ENCODE data around the gene DOCK6. TPM values are rescaled to one million over a fixed set of nuclear protein-coding genes. Genes with fewer than 3 reads are reported as not detected.

Gene DOCK6
- total RNA-seq, 2 donors from 2014 or later, result 77.1 to 89.2 TPM

GRCh38 chr19:11246941-11247340 lies 15.4 kb downstream of the DOCK6 start:
- intact Hi-C loops (cut with DNase I), result no loop called here
- Histone ChIP-seq H3K9me3 (no peaks in the 10 kb centered on the region), H3K4me1 (peaks cover 6% of the 10 kb centered on the region), H3K4me3 (no peak overlapping the region), H3K27me3 (no peaks in the 10 kb centered on the region), H3K27ac (no peak overlapping the region), H3K36me3 (replicated peaks in 1 of 2; ENCODE audit: insufficient read depth in 1 of 2, low read depth in 2 of 2) (peaks cover 0 to 7% of the 10 kb centered on the region in 2 donors)
- no peak for DNase-seq
- no peak for TF ChIP-seq CTCF (IDR thresholded peaks at IDR 0.05)
- TF ChIP-seq POLR2A (IDR thresholded peaks at IDR 0.05), result no peak
- 88 to 93% methylated on average over 10 of the region's 11 CpGs for whole genome bisulfite sequencing, 2 donors
- no peak for ATAC-seq

GRCh38 chr19:11244846-11245589 lies 17.3 kb downstream of the DOCK6 start:
- no peaks in the 10 kb centered on the region for H3K27me3 ChIP-seq
- intact Hi-C loops (cut with DNase I), result no loop called here
- 96 to 98% methylated on average over 5 of the region's 5 CpGs for WGBS, 2 donors
- H3K4me1 ChIP-seq, result peaks cover 6% of the 10 kb centered on the region
- no peak for TF ChIP-seq POLR2A (IDR thresholded peaks at IDR 0.05)
- TF ChIP-seq CTCF (IDR thresholded peaks at IDR 0.05), result no peak
- peaks cover 0 to 6% of the 10 kb centered on the region in 2 donors for H3K36me3 ChIP-seq (replicated peaks in 1 of 2; ENCODE audit: insufficient read depth in 1 of 2, low read depth in 2 of 2)
- no peaks in the 10 kb centered on the region for H3K9me3 ChIP-seq
- no peak overlapping the region for H3K4me3 ChIP-seq
- H3K27ac ChIP-seq, result no peak overlapping the region
- DNase-seq, result no peak
- ATAC-seq, result no peak

- no peaks in the 10 kb centered on the region for H3K9me3 ChIP-seq
- peaks cover 0 to 6% of the 10 kb centered on the region in 2 donors for H3K36me3 ChIP-seq (replicated peaks in 1 of 2; ENCODE audit: insufficient read depth in 1 of 2, low read depth in 2 of 2)
- DNase-seq, result no peak
- peak overlapping the region in 2 of 4 donors; percentile 6 to 25 for H3K27ac ChIP-seq
- TF ChIP-seq CTCF (IDR thresholded peaks at IDR 0.05) (no peak), POLR2A (IDR thresholded peaks at IDR 0.05) (no peak)
- no peak overlapping the region for H3K4me3 ChIP-seq
- peaks cover 6% of the 10 kb centered on the region for H3K4me1 ChIP-seq
- 86 to 97% methylated on average over 7 of the region's 7 CpGs for WGBS, 2 donors
- intact Hi-C loops (cut with DNase I), result no loop called here
- ATAC-seq, result no peak
- H3K27me3 ChIP-seq, result no peaks in the 10 kb centered on the region
Measured at GRCh38 chr19:11243798-11244169, 18.5 kb downstream of the DOCK6 start.

- peak overlapping the region in 2 of 4 donors; percentile 6 to 25 for H3K27ac ChIP-seq
- TF ChIP-seq POLR2A (IDR thresholded peaks at IDR 0.05) (no peak), CTCF (IDR thresholded peaks at IDR 0.05) (peak; percentile 51 to 75 (median 59))
- peaks cover 6% of the 10 kb centered on the region for H3K4me1 ChIP-seq
- intact Hi-C loops (cut with DNase I), result no loop called here
- 47 to 82% methylated on average over 22 to 43 of the region's 48 CpGs for WGBS, 2 donors
- H3K27me3 ChIP-seq, result no peaks in the 10 kb centered on the region
- no peak overlapping the region for H3K4me3 ChIP-seq
- H3K9me3 ChIP-seq, result no peaks in the 10 kb centered on the region
- DNase-seq, result peak; percentile 93 to 97 (median 94)
- peaks cover 0 to 4% of the 10 kb centered on the region in 2 donors for H3K36me3 ChIP-seq (replicated peaks in 1 of 2; ENCODE audit: insufficient read depth in 1 of 2, low read depth in 2 of 2)
- peak; percentile 90 for ATAC-seq
Measured at GRCh38 chr19:11242864-11243797, 19.2 kb downstream of the DOCK6 start.
